Esophagus squamous epithelium (tissue), 4 donors: Measurements from ENCODE around the gene NEDD4L.

Experiments
- POLR2A ChIP-seq, 4 donors: fragments of 450-650 bp; IDR thresholded peaks; one replicate each; pipeline ENCODE4 v1.6.1; 2017; ENCODE audit warnings: antibody characterized with exemption in 4 of 4, mild to moderate bottlenecking in 4 of 4, moderate library complexity in 3 of 4
- TF ChIP-seq, protein P1 (sequence below), 6 experiments: fragments of 450-650 bp in 4 of 6; fragments of 200-600 bp in 2 of 6; sonication (generic) in 2 of 6; IDR thresholded peaks; one replicate each; pipeline ENCODE4 v1.5.1; 2016 to 2019; ENCODE audit warnings: antibody characterized with exemption in 6 of 6, mild to moderate bottlenecking in 4 of 6, moderate library complexity in 4 of 6

- TF ChIP-seq, protein P1, sequence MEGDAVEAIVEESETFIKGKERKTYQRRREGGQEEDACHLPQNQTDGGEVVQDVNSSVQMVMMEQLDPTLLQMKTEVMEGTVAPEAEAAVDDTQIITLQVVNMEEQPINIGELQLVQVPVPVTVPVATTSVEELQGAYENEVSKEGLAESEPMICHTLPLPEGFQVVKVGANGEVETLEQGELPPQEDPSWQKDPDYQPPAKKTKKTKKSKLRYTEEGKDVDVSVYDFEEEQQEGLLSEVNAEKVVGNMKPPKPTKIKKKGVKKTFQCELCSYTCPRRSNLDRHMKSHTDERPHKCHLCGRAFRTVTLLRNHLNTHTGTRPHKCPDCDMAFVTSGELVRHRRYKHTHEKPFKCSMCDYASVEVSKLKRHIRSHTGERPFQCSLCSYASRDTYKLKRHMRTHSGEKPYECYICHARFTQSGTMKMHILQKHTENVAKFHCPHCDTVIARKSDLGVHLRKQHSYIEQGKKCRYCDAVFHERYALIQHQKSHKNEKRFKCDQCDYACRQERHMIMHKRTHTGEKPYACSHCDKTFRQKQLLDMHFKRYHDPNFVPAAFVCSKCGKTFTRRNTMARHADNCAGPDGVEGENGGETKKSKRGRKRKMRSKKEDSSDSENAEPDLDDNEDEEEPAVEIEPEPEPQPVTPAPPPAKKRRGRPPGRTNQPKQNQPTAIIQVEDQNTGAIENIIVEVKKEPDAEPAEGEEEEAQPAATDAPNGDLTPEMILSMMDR (IDR thresholded peaks at IDR 0.05): no peak
- TF ChIP-seq POLR2A (IDR thresholded peaks at IDR 0.05): no peak
Measured at GRCh38 chr18:58315041-58315440, 271.0 kb downstream of the NEDD4L start.
